HG03103 (cell line): Measurements from ENCODE around the gene PARVG.

ENCODE experiments used
- ATAC-seq: cut with Tn5 transposase; IDR thresholded peaks from one replicate; pipeline ENCODE4 v1.9.1; 2021; ENCODE audit warnings: low read depth; ENCODE audit not compliant: unreplicated experiment

PARVG gene

DNA sequence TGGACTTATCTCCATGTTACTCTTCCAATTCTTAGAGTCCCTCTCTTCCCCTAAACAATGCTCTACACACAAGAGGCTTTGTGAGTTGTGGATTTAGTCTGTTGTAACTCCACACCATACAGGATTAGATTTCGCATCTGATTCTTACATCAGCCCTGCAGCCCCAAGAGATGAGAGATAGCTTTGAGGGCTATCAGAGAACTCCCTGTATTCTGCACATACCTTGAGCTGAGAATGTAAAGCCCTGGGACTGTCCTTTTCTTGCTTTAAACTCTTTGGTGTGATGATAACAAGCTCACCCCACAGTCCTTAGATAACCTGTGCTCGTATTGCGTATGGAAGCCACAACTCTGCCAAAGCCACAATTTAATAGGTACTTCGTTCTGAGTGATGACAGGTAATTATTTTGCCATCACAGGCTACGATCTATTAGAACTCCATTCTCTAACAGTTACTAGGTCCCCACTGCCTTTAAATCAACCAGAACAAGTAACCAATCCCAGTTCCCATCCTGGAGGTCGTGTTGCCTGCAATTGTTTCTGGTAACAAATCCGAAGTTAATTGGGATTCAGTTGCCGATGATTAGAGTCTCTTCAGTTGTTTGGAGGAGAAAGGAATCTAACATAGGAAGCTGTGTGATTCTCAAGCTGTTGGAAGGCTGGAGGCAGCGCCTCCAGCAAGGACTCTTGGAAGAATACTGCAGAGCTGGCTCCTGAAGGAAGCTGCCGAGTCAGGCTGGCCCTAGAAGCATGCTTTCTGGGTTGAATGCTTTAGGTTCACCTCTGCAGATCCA is 1.3 kb upstream of the PARVG start:
- ATAC-seq, result no peak

DNA sequence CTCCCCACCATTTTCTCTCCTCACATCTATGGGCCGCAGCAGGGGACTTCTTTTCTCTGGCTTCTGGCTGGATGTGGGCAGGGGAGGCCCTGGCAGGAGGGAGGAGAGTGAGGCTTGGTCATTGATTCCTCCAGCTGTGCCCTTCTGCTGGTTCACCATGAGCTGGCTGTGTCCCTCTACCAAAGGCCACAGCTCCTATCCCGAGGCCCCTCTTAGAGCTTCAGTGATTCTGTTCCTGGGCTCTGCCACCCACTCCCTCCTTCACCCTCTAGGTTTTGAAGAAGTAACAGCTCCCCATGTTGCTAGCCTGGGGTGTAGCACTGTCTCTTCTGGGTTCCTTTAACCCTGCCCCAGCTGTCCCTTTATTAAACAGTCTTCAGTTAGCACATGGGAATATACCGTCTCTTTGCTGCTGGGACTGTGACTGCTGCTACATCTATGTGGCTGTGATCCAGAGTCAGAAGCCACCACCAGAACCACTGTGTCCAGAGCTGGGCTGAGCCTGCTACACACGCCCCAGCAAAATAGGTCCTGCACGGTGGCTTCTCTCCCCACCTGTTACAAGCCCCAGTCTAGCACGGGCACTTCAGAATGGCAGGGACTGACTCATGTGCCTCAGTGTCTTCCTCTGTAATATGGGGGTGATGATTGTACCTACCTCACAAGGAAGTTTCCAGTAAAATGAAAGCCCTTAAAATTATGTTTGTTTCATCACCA is 578 bp upstream of the PARVG start:
- ATAC-seq, result no peak

DNA sequence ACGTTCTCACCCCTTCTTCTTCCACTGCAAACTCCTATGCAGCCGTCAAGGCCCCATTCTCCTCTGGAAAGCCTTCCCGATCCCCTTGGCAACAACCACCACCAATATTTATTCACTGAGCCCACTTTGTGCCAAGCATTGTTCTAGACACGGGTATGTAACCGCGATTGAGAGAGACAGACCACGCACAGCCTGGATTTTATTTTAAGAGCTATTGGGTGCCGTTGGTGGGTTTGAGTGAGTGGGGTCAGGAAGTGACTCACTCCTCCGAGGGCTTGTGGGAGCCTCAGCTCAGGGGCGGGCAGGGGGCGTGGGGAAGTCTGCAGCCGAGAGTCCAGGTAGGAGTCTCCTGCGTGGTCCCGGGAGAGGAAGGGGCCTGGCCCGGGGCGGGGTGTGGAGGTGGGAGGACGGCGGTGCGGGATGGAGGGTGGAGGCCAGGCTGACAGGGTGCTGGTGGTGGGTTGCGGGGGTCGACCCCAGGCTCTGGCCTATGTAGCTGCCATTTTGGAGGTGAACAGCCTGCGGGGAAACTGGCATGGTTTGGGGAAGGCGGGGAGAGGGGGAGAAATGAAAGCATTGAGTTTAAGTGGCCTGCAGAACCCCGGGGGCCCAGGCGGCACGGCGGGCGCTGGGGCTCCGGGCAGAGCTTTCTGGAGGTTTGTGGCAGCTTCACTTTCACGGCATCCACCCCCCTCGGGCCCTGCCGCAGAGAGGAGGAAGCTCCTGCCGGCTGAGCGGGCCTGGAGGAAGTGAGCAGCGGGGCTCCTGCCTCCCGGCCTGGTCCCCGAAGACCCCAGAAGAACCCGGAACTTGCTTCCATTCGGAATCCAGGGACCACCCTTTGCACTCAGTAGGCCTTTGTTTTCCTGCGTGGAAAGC is 547 bp downstream of the PARVG start:
- no peak for ATAC-seq

DNA sequence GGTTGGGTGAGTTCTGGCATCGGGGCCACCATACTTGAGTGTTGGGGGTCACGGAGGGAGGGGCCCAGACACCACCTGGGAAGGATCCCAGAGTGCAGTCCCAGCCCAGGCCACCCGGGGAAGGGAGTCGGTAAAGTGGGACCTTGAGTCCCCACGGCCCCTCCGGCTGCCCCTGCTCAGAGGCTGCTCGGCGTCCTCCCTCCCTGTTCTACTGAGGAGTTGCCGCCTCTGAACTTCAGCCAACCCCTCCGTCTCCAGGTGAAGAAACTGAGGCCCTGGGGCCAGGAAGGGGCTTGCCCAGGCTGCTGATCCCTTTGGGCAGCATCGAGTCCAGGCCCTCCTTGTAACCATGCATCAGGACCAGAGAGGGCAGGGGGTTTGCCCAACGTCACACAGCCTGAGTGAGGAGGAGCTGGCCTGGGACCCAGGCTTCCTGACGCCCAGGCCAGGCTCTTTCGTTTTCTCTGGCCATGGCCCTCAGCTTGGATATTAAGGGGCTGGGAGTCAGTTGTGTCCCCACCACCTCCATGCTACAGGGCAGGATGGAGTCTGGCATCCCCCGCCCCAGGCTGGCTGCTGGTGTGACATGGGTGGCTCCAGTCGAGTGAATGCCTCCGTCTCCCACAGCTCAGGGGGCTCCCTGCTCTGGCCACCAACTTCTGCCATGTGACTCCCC is 1.3 kb downstream of the PARVG start:
- no peak for ATAC-seq

DNA sequence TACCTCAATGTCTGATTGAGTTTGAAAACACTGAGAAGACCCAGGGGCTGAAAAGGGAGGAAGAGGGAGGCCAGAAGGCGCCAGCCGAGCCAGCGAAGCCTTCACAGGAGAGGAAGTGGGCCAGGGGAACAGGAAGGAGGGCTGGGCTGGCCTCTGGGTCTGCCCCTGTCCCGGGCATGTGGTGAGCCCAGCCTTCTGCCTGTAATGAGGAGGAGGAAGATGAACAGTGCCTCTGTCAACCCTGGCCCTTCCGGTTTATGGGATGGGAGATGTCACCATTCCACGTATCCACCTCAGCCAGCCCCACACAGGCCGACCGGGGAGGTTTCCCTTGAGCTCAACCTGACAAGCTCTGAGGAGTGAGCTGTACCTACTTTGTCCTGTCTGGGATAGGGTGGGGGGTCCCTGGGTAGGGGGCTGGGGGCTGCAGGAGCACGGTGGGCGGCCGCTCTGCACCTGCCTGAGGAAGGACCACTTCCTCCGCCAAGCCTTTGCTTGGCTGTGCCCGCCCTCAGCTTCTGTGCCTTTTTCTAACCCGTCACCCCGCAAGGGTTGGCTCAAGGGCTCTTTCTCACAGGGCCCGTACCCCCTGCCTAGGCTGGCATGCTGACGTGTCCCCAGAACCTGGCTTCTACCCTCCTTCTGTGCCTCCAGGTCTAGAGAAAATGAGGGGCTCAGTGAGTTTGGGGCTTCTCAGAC is 2.0 kb downstream of the PARVG start:
- no peak for ATAC-seq

DNA sequence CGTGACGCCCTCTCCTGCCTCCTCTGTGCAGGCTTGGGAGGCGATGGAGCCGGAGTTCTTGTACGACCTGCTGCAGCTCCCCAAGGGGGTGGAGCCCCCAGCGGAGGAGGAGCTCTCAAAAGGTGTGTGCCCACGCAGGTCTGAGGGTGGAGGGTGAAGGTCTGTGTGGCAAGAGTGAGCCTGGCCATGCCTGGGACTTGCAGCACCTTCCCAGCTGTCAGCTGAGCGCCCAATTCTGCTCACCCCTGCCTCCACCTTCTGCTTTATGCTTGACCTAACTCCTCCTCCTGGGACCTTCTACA is 2.5 kb downstream of the PARVG start:
- ATAC-seq, result no peak

DNA sequence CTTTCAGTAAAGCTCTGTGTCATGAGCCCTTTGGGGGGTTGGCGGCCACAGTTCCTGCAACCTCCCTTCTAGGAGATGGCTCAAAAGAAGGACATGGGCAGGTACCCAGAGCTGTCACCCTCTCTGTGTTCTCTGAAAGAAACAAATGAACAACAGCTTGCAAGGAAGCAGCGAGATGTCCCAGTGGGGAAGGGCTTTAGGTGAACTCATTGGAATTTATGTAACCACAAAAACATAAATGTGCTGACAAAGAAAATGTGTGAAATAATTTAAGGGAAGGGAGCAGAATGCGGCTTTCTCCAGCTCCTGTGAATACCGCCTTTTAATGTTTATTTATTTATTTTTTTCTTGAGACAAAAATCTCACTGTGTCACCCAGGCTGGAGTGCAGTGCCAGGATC is 3.3 kb downstream of the PARVG start:
- no peak for ATAC-seq

DNA sequence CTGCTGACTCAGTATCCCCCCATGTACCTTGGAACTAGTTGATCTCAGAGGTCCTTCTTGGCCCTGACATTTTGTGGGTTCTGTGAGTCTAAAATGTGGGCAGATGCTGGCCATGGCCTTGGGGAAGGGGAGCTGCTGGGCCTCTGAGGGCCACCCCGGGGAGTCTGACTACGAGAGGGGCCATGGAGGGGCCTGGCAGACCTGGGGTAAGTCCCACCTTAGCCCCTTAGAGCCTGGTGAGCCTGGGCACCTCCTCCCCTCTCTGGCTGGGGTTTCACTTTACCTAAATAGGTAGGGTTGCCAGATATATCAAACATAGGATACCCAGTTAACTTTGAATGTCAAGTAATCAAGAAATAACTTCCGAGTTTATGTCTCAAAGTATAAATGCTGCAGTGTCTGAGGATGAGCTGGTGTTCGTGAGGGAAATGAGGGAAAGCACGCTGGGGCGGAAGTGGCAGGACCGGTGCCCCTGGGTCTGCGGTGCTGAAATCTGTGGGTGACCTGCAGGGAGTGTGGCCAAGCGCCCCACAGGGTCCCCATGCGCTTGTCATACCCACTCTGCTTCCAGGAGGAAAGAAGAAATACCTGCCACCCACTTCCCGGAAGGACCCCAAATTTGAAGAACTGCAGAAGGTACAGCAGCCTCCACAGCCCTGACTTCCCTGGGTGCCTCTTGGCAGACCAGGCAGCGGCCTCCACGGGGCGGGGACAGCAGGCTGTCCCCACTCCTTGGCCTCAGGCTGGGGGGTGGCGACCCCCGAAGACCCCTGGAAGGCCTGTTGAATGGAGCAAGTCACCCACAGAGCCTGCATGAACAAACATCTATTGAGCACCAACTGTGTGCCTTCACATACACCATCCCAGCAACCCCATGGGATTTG is 4.8 kb downstream of the PARVG start:
- ATAC-seq, result no peak

DNA sequence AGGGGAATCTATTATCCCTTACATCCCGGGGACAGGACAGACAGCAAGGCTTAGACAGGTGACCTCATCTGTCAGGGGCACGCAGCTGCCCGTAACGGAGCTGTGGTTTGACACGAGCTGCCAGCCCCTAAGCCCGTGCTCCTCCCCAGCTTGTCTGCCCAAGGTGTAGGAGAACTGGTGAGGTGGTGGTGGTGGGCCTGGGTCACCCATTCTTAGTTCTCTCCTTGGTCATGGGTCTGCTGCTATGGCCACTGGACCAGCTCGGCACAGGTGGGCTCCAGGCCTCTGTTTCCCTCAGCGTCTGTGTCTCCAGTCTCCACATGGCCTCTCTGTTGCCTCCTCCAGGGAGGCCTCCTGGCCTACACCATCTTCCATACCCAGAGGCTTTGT is 5.4 kb downstream of the PARVG start:
- no peak for ATAC-seq

DNA sequence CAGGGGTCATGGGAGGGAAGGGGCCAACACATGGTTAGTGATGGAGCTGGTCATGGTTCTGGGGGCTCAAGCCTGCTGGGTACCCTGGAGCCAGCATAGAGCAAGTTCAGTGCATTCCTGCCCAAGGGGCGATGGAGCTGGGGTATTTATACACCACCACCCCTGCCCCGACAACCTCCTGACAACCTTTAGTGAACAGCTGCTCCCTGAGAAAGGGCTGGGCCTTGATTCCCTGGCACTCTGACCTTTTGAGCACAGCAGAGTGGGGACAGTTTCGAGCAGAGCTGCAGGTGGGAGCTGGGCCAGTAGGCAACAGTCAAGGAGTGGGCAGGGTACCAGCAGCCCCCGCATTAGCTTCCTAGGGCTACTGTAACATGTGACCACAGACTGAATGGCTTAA is 6.0 kb downstream of the PARVG start:
- no peak for ATAC-seq

DNA sequence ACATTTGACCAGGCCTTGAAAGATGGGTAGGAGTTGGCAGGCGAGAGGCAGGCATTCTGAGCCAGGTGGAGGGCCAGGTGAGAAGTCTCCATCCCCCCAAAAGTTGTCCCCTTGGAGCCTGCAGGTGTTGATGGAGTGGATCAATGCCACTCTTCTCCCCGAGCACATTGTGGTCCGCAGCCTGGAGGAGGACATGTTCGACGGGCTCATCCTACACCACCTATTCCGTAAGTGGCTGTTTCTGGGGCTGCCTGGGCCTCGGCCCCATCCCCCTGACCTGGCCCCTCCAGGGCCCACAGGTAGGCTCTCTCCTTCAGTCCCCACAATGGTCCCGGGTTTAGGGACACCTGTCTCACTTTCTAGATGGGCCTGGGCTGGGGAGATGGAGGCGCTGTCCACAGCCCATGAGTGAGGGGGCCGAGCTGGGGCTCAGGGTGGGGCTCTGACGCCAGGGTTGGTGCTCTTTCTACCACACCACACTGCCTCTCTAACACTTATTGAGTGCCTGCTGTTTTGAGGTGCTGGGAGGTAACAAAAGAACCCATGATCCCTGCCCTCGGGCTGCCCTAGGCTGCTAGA is 7.0 kb downstream of the PARVG start:
- ATAC-seq, result no peak

DNA sequence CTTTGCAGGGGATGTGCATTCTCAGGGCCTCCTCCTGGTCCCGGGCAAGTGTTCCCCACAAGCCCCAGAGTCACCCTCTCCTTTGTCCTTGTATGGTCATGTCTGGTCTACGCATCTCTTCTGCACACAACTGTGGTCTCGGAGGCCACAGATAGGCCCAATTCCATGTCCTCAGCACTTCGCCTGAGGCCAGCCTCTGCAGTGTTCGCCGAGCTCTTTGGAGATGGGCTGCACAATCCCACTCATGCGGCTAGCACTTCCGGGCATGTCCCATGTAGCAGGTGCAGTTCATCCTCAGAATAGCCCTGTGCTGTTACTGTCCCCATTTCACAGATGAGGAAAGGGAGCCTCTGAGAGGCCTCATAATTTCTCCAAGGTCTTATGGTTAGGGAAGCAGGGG is 7.6 kb downstream of the PARVG start:
- no peak for ATAC-seq

DNA sequence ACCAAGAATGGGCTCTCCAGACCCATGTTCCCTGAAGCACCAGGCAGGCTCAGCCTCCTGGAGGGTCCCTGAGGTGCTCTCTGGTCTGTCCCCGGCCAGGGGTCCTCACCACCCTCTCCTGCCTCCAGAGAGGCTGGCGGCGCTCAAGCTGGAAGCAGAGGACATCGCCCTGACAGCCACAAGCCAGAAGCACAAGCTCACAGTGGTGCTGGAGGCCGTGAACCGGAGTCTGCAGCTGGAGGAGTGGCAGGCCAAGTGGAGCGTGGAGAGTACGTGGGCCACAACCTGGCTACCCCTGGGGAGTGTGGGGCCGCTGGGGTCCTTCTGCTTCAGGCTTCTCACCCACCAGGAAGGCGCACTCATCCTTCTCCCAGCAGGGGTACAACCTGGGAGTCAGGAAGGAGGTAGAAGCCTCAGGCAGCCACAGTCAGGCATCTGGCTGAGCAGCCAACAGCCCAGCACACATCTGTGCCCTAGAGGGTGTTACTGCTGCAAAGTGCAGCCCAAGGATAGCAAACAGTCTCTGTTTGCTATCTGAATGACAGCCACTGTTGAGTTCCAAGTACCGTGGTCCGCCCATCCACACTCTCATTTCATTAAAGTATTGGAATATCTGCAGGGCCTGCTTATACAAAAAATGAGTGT is 8.4 kb downstream of the PARVG start:
- no peak for ATAC-seq

DNA sequence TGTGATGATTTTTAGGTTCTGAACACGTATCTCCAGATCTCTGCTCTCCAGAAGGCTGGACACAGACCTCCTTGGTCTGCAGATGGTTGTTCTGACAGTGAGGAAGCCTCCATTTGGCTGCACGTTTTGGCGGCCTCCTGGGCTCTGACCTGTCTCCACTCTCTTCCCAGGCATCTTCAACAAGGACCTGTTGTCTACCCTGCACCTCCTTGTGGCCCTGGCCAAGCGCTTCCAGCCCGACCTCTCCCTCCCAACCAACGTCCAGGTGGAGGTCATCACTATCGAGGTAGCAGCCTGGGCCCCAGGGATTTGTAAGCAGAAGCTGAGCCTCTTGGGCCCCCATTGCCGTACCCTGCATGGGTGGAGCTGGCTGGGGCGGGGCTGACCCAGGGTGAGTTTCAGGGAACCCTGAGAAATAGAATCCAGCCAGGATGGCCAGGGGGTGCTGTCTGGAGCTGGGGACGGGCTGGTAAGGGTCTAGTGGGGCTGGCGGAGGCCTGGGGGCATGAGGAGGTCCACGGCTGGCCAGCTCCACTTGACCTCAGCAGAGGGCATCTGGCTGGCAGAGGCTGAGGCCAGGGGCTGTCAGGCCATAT is 9.8 kb downstream of the PARVG start:
- ATAC-seq, result no peak

DNA sequence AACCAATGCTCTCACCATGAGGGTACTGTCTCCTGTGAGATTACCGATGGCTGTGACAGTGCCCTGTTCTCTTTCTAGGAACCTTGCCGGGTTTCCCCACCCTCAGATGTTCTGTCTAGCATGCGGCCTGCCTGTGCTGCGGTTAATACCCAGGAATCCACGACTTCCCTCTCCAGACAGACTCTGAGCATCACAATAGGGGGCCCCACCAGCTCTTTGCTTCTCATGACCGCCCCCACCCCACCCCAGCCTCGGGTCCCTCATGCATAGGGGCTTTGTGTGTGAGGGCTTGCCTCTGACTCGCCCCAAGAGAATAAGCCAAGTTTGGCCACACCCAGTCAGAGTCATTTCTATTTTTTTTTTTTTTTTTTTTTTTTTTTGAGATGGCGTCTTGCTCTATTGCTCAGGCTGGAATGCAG is 10.3 kb downstream of the PARVG start:
- ATAC-seq, result no peak

DNA sequence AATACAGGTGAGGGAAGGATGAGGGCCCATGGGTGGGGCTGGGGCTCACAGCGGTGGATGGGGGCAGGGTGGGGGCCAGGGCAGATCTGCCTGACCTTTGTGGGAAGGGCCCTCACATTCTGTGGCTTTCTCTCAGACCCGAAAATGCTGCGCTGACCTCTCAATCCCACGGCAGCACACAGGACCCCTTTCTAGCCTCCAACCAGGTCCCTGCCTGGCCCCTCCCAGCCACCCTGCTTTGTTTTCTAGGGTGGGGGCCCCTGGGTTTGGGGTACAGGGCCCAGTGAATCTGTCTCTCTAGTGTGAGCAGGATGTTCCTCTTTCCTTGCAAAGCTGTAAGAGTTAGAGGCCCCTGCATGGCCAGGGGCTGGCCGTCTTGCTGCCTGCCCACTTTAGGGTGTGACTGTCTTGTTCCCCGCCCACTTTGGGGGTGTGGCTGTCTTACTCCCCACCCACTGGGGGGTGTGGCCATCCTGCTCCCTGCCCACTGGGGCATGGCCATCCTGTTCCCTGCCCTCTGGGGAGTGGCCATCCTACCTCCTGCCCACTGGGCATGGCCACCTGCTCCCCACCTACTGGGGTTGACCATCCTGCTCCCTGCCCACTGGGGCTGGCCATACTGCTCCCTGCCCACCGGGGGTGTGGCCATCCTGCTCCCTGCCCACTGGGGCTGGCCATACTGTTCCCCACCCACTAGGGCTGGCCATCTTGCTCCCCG is 11.5 kb downstream of the PARVG start:
- ATAC-seq, result no peak

DNA sequence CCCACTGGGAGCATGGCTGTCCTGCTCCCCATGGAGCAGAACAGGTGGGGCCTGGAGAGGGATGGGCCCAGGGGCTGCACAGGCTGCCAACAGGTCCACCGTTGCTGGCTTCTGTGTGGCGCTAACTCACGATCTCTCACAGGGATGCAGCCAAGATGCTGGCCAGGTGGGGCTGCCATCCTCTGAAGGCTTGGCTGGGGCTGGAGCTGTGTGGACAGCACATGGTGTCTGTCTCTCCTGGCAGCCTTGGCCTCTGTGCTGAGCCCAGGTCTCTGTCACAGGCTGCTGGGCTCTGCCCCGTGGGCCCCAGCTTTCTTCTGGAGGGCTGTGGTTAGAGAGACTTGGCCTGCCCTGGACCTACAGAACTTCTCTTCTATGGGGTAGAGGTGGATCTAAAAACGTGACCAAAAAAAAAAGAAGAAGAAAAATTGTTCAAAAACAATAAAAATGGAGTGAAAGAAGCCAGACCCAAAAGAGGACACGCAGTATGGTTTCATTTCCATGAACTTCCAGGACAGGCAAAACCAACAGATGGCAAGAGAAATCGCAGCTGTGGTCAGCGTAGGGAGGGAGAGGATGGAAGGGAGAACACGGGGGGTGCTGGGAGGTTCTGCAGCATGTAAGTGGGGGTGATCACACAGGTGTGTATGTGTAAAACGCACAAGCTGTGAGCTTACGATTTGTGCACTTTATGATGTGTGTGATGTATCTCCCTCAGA is 12.2 kb downstream of the PARVG start:
- ATAC-seq, result no peak
